Activated B cell treated with CpG ODN at 0.5 μM for 24 hours (primary cell): ENCODE data around the gene PLA2R1. TPM values are rescaled to one million over a fixed set of nuclear protein-coding genes. Genes with fewer than 3 reads are reported as not detected.
"Not testable (repeated sequence)": the region's sequence is repeated elsewhere in the genome, so short reads cannot be mapped to it uniquely, and the experiment has no call there.

Experiments
- ATAC-seq: fragments of 200-7000 bp; cut with Tn5 transposase; one replicate; pipeline ENCODE4 v1.10.0; 2021; ENCODE audit warnings: low read depth, mild to moderate bottlenecking, moderate library complexity
- CTCF ChIA-PET: fragments of 350-600 bp; sonication (Branson Sonifier 250); formaldehyde crosslinking; loops from one replicate; lab custom pipeline; 2021; ENCODE audit warnings: antibody characterized with exemption; lab: Charles Lee
- POLR2A ChIA-PET: fragments of 350-600 bp; sonication (Branson Sonifier 250); formaldehyde crosslinking; loops from one replicate; lab custom pipeline; 2021; ENCODE audit warnings: antibody characterized with exemption; lab: Charles Lee
- DNase-seq: peaks from one replicate; pipeline ENCODE4 v3.0.0; 2022
- H3K27ac Mint-ChIP-seq: one replicate; pipeline ENCODE4 v1.8.0; 2020; ENCODE audit warnings: mixed read lengths
- H3K27me3 Mint-ChIP-seq: one replicate; pipeline ENCODE4 v1.8.0; 2021; ENCODE audit warnings: mixed read lengths
- H3K36me3 Mint-ChIP-seq: one replicate; pipeline ENCODE4 v1.8.0; 2021; ENCODE audit warnings: low read depth, mixed read lengths
- H3K4me1 Mint-ChIP-seq: one replicate; pipeline ENCODE4 v1.8.0; 2021; ENCODE audit warnings: mixed read lengths
- H3K4me3 Mint-ChIP-seq: one replicate; pipeline ENCODE4 v1.8.0; 2020; ENCODE audit warnings: mild to moderate bottlenecking, mixed read lengths
- H3K9me3 Mint-ChIP-seq: one replicate; pipeline ENCODE4 v1.8.0; 2020; ENCODE audit warnings: mixed read lengths
- intact Hi-C: fragments of 100-400 bp; cut with micrococcal nuclease; formaldehyde crosslinking; loops from one replicate; pipeline ENCODE4 v1.15.1; 2024
- total RNA-seq: library from RNA; stranded (reverse); gene quantifications from 2 replicates; pipeline ENCODE4 v1.2.3, GENCODE V29; 2022
- TF ChIP-seq, protein P1 (sequence below): fragments of 200-600 bp; IDR thresholded peaks from one replicate; pipeline ENCODE4 v1.8.0; 2022; ENCODE audit warnings: antibody characterized with exemption, mild to moderate bottlenecking

Gene PLA2R1
- total RNA-seq, 1 donor from 2014 or later: not detected

DNA sequence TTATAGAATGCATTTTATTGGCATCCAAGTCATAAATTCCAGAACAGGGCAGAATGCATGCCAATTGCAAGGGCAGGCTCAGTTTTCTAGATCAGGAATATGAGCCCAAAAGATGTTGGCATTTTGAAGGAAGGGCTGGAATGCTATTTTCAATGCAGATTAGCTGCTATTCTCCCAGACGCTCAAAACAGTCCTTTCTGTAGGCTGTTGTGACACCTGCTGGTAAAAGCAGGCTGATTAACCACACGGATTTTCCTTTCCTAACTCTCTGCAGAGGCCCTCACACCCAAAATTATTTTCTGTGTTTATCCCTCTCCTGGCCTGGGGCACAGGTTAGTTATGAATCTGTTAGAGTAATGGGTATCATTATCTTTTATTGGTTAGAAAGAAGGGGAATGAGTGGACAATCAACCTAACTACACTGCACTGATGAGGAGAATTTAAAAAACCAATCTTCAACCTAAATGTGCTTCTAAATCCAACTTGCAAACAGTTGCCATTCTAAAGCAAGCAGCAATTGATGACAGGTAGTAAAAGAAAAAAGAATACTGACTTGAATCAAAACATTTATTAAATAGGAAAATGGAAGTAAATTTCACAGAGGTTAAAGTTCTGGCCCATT is 94.0 kb downstream of the PLA2R1 start:
- peaks cover 9% of the 10 kb centered on the region for H3K4me1 Mint-ChIP-seq
- no peaks in the 10 kb centered on the region for H3K36me3 Mint-ChIP-seq
- ChIA-PET POLR2A (interaction anchor here (0.6 to 1.2 kb wide), 2 partner anchors 89 to 862 kb away, joined by 3 to 6 read pairs; no protein-coding TSS in a partner anchor), CTCF (interaction anchor here (0.7 to 2.0 kb wide), 8 partner anchors 14 to 1214 kb away, joined by 3 to 8 read pairs (median 4); no protein-coding TSS in a partner anchor)
- no peak for ATAC-seq
- no peak overlapping the region for H3K4me3 Mint-ChIP-seq
- no peaks in the 10 kb centered on the region for H3K9me3 Mint-ChIP-seq
- H3K27me3 Mint-ChIP-seq: no peaks in the 10 kb centered on the region
- no peak overlapping the region for H3K27ac Mint-ChIP-seq
- DNase-seq: no peak
- intact Hi-C loops: loop anchor here (1.0 to 5.0 kb wide), 3 partner anchors 214 to 1067 kb away; no protein-coding TSS in a partner anchor
- TF ChIP-seq, protein P1, sequence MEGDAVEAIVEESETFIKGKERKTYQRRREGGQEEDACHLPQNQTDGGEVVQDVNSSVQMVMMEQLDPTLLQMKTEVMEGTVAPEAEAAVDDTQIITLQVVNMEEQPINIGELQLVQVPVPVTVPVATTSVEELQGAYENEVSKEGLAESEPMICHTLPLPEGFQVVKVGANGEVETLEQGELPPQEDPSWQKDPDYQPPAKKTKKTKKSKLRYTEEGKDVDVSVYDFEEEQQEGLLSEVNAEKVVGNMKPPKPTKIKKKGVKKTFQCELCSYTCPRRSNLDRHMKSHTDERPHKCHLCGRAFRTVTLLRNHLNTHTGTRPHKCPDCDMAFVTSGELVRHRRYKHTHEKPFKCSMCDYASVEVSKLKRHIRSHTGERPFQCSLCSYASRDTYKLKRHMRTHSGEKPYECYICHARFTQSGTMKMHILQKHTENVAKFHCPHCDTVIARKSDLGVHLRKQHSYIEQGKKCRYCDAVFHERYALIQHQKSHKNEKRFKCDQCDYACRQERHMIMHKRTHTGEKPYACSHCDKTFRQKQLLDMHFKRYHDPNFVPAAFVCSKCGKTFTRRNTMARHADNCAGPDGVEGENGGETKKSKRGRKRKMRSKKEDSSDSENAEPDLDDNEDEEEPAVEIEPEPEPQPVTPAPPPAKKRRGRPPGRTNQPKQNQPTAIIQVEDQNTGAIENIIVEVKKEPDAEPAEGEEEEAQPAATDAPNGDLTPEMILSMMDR: no peak

DNA sequence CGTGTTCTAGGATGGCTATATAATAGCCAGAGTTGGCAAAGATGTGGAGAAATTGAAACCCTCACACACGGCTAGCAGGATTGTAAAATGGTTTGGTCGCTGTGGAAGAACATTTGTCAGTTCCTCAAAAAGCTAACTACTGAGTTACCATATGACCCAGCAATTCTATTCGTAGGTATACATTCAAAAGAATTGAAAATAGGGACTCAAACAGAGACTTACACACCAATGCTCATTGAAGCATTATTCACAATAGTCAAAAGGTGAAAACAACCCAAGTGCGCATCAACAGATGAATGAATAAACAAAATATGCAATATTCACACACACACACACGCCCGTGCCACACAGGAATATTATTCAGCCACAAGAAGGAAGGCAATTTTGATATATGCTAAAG is 98.7 kb downstream of the PLA2R1 start:
- no peak for DNase-seq
- Mint-ChIP-seq H3K27ac (no peak overlapping the region), H3K4me1 (peaks cover 20% of the 10 kb centered on the region), H3K27me3 (no peaks in the 10 kb centered on the region), H3K9me3 (no peaks in the 10 kb centered on the region), H3K36me3 (no peaks in the 10 kb centered on the region), H3K4me3 (no peak overlapping the region)
- TF ChIP-seq, protein P1: no peak
- CTCF ChIA-PET: no interaction called here
- no peak for ATAC-seq
- intact Hi-C loops: no loop called here
- POLR2A ChIA-PET: interaction anchor here (0.6 kb wide), 1 partner anchor 59 kb away, joined by 3 read pairs; the partner anchor contains the start of gene LY75

DNA sequence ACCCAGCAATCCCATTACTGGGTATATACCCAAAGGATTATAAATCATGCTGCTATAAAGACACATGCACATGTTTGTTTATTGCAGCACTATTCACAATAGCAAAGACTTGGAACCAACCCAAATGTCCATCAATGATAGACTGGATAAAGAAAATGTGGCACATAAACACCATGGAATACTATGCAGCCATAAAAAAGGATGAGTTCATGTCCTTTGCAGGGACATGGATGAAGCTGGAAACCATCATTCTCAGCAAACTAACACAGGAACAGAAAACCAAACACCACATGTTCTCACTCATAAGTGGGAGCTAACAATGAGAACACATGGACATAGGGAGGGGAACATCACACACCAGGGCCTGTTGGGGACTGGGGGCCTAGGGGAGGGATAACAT is 99.9 kb downstream of the PLA2R1 start:
- intact Hi-C loops, H3K27ac Mint-ChIP-seq, CTCF ChIA-PET, POLR2A ChIA-PET, H3K27me3 Mint-ChIP-seq, DNase-seq, H3K4me3 Mint-ChIP-seq, H3K36me3 Mint-ChIP-seq, H3K9me3 Mint-ChIP-seq, ATAC-seq: not testable (repeated sequence)
- peaks cover 20% of the 10 kb centered on the region for H3K4me1 Mint-ChIP-seq

DNA sequence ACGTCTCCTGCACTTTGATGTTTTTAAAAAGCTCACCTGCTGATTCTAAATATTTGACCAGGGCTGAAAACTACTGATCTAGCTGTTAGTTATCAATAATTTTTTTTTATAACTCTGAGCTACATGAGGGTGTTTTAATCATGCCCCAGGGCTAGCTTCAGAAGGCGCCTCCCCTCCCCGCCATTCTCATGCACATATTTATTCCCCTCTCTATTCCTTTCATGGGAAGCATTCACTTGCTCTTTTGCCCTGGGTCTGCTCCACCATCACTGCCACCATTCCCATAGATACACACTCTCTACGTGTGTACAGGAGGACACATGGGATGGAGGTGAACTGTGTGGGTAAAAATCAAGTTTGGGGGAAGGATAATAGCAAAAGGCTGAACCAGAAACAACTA is 101.0 kb downstream of the PLA2R1 start:
- POLR2A ChIA-PET: no interaction called here

DNA sequence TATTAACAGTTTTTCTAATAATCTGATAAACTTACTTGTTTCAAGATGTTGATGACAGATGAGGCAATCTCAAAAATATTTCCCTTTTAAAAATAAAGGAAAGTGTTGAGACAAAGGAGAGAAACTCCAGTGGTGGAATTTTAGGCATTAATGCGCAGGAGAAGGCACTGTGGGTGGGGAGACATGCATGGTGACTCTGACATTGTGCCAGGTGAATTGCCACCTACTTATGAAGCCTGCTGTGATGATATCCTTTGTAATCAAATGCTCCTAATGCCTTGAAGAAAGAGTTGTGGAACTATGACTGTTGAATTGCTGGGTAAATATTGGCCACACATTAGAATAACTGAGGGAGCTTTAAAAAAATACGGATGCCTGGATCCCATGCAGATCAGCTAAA is 101.4 kb downstream of the PLA2R1 start:
- Mint-ChIP-seq H3K36me3 (no peaks in the 10 kb centered on the region), H3K27ac (no peak overlapping the region), H3K4me3 (no peak overlapping the region), H3K4me1 (peaks cover 20% of the 10 kb centered on the region), H3K9me3 (no peaks in the 10 kb centered on the region), H3K27me3 (no peaks in the 10 kb centered on the region)
- intact Hi-C loops: no loop called here
- no peak for ATAC-seq
- POLR2A ChIA-PET: no interaction called here
- CTCF ChIA-PET: no interaction called here
- TF ChIP-seq, protein P1: no peak
- no peak for DNase-seq

More for the DNA sequence above, 101.0 kb downstream of the PLA2R1 start:
- Mint-ChIP-seq H3K36me3 (no peaks in the 10 kb centered on the region), H3K27ac (no peak overlapping the region), H3K27me3 (no peaks in the 10 kb centered on the region), H3K4me3 (no peak overlapping the region), H3K9me3 (no peaks in the 10 kb centered on the region), H3K4me1 (peaks cover 20% of the 10 kb centered on the region)
- CTCF ChIA-PET: no interaction called here
- intact Hi-C loops: no loop called here
- DNase-seq (no peak), ATAC-seq (no peak)
- TF ChIP-seq, protein P1: no peak
